ENCODE measurements around the gene GALNT2.

Gene GALNT2

DNA sequence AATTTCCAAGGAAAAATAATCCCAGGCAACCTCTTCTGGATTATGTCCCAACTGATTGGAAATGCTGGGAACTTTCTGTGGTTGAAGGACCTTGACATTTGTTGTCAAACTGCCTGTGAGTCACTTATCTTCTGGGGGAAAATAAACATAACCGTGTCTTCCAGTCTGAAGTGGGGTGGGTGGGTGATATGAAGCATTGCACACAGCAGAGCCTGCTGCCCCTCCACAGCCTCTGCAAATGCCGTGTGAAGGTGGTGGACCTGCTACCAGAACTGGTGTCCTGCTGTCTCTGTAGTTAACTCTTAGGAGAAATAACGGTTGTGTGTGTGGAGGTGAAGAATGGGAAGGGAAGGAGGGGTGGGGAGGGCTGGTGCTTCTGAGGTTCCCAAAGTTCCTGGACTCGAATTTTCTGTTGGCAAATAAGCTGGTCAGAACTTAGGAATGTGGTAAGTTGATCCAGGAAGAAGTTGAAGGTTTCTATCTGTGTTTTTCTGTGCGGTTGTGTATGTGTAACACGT, 23.2 kb downstream of the GALNT2 start:
- no peak for DNase-seq (ENCODE audit: low spot score)

DNA sequence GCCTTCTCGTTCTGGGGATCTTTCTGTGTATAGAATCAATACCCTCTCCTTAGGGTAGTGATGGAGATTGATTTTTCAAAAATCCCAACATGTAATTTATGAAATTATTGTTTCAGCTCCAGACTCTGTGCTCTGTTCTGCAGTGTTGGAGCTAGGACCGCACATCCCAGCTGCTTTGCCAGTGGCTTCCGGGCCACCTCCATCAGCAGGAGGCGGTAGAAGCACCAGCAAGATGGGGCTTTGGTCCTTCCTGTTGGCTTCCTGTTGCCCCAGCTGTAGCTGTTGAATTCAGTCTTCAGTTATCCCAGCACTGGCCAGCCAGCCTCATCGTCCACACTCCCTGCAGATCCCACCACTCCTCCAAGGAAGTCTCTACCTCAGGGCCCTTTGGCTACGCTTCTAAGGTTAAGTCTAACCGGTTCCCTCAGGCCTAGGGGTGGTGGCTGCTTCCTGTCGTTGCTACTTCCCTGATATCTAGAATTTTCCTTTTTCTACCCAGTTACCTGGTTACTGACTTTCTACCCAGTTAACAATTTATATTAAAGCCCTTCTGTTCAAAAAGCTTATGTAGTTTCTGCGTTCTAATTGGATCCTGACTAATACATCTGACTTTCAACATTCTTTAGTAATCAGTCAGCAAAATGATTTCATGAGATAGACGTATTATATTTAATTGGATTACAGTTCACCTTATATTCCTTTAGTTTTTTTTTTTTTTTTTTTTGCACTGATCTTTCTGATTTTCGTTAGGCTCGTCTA, 24.6 kb downstream of the GALNT2 start:
- no peak for DNase-seq (ENCODE audit: low spot score)

DNA sequence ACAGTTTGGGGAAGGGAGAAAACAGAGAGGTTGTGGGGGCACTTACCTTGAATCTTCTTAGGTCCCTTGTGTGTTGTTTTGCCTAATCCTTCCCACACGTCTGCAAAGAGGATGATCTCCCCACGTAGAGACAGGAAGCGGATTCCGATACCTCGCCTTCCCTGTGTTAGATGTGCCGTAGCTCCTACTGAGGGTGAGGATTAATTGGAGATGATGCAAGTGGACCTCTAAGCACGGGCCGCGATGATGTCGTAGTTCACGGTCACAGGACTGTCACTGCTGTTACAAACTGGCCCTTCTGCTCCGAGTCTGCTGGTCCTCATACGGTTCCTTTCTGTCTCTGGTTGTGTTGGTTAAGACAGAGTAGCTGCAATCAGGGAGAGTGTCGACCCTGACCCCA, 27.7 kb downstream of the GALNT2 start:
- no peak for DNase-seq (ENCODE audit: low spot score)

DNA sequence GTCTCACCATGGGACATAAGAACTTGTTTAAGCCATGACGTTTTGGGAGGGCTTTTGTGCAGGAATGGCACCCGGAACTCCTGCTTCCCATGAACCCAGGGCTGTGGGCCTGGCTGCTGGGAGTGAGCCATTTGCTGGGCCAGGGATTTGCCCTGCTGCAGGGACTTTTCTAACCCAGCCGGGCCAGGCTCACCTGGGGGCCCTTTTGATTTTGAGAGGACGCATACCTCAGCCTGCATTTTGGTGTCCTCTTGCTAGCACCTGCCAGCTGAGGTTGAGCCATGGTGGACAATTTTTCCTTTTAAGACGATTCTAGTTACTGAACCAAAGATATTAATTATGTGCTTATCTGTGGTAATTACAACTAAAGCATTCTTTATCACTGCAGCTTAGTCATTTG, 28.9 kb downstream of the GALNT2 start:
- DNase-seq (ENCODE audit: low spot score): no peak

DNA sequence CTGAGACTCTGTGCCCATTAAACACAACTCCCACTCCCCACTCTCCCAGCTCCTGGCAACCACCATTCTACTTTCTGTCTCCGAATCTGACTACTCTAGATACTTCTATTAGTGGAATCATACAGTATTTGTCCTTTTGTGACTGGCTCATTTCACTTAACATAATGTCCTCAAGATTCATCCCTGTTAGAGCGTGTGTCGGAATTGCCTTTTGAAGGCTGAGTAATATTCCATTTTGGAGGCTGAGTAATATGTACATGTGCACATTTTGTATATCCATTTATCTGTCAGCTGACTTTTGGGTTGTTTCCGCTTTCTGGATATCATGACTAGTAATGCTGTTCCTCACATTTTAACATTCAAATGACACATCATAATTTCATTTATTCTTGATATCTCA, 30.3 kb downstream of the GALNT2 start:
- no peak for DNase-seq (ENCODE audit: low spot score)

DNA sequence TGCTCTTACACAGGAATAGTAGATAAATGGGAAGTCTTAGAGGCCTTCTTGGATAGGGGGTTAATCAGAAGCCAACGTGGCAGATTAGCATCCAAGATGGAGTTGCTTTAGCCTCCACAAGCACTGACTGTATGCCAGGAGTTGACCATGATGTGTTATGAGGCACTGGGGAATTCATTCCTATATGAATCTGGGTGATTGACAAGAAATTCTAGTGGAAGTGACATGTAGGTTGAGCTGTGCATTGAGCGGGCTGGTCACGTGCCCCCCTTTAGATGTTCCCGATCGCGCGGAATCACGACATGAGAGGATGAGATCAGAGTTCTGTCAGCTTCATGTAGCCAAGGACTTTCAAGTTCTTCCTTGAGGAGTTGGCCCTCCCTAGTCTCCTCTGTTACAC, 31.7 kb downstream of the GALNT2 start:
- no peak for DNase-seq (ENCODE audit: low spot score)

DNA sequence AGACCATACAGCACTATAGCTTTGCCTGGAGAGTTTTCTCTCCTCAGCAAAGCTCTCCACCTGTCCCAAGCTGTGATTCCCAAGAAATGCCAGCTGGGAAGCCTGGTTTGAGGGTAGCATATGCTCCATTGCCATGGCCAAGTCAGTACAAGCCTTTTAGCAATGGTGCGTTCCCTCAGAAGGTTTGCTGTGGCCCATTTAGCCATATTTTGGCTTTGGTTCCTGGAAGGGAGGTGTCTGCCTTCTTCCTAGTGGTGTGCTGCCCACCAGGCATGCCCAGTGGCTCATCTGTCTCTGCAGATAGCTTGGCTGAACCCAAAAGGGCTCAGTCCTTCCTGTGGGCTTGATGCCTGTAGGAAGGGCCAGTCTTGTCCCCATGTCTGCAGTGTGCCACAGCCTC, 32.4 kb downstream of the GALNT2 start:
- no peak for DNase-seq (ENCODE audit: low spot score)

DNA sequence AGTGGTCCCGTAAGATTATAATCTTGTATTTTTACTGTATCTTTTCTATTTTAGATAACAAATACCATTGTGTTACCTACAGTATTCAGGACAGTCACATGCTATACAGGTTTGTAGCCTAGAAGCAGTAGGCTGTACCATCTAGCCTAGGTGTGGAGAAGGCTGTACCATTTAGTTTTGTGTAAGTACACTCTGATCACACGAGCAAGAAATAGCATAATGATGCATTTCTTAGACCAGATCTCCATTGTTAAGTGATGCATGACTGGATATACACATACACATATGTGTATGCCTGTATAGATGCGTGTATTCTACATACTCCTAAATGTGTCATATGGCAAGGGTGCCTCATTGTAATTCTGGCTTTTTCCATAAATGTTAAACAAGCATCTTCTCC, 33.9 kb downstream of the GALNT2 start:
- DNase-seq (ENCODE audit: low spot score): no peak

DNA sequence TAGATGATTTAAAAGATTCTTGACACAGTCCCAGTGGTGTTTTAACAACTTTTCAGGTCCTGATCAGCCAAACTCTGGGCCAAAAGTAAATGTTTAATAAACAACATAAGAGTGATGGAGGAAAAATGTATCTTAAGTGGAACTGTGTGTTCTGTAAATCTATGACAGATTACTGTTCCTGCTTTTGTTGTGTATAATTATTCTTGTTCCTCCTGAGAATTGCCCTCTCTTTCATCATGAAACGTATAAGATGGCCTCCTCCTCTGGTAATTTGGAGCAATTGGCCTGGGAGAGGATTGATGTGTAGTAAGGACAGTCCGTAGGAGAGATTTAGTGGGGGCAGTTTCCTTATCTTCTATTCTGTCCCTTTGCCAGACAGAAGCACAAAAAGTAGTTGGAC, 34.5 kb downstream of the GALNT2 start:
- DNase-seq (ENCODE audit: low spot score): no peak

DNA sequence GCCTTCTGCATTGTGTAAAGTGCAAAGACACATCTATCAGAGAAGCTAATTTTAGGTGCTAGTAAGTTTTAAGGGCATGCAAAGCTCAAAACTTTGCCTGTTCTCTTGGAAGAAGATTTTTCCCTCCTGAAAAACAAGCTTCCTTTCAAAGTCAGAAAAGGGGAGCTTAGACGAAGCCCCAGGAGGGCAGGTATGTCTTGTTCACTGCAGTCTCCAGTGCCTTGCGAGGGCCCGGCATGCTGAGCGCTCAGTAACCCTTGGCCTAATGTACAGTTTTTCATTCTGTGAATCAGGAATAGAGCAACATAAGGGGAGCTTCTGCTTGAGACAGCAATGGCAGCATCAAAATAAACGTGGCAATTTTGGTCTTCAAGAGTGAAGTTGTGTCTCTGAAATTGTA, 35.0 kb downstream of the GALNT2 start:
- no peak for DNase-seq (ENCODE audit: low spot score)

DNA sequence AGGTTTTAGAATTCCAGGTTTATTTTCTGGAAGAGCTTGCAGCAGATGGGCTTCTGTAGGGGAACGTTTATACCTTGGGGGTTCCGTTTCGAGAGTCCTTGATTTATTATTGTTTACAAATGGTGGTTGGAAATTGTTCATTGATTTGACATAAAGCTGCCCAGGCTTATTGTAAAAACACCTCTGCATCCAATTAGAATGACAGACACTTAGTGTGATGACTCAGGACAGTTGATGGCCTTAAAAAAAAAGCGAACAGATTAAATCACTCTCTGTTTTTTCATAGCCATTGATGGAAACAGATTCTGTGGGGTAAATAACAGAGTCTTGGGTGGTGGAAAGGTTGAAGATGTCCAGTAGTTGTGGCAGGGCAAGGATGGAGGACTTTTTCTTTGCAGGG, 35.4 kb downstream of the GALNT2 start:
- DNase-seq (ENCODE audit: low spot score): no peak

DNA sequence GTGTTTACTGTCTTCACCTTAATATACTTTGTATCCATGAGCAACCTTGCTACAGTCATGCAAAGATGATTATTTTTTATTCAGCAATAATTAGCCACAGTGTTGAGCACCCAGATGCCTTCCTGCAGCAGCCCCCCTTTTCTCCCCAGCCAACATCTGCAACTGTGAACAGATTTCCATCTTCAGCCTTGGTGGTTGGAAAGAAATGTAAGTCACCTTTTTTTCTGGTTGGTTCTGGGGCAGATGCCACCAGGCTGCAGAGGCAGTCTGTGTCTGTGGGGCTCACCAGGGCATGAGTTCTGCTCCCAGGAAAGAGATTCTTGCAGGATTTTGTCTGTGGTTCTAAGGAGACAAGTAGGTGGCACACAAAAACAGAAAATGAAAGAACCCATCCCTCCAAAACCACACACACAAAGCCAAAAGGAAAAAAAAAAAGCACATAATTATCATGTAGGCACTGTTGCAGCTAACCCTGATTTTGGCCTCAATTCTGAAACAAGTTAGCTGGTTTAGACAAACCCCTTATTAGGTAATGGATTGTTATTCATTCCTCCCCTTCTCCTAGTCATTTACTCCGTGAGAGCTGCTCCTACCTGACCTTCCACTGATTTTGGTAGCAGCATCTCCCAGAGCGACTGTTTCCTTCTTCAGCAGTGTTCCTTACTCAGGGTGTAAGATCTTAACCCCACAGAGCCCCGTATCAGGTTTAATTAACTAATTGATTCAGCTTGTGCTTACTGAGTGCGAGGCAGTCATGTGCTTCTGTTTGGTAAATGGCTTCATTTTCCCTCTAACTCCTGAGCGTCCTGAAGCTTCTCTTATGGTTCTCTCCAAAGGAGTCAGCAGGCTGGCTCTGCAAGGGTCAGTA, 36.5 kb downstream of the GALNT2 start:
- no peak for DNase-seq (ENCODE audit: low spot score)

DNA sequence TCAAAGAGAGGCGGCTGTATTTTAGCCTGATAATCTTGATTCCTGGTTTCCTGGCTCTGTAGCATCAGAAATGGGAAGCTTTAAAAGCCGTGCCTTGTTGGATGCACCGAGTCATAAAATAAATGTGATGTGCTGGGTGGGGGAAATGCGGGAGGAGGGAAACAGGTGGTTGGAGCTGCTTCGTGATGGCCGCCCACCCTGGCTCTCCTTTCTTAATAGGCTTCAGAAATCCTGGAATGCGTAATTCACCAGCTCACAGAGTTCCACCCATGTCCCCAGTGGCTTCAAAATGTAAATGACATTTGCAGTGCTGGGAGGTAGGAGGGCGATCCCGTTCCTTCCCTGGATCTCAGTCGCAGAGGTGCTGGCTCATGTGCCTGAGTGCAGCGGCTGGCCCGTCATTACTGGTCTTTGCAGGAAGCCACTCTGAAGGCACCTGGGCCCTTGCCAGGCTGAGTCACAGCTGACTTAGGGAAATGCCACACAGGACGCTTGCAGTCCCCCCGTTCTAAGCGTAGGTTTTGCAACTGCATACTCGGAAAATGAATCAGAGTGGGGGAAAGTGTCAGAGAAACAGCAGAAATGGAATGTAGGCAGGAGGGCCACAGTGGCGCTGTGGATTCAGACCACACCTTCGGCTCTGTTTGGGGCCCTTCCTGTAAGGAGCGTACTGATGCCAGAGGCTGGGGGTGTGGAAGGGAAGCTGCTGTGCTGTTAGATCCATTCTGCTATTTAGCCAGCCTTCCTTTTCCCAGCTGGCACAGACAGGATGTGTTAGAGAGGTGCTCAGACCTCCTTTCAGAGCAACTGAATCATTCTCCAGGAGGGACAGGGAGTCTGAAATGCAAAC, 37.6 kb downstream of the GALNT2 start:
- DNase-seq (ENCODE audit: low spot score): no peak

DNA sequence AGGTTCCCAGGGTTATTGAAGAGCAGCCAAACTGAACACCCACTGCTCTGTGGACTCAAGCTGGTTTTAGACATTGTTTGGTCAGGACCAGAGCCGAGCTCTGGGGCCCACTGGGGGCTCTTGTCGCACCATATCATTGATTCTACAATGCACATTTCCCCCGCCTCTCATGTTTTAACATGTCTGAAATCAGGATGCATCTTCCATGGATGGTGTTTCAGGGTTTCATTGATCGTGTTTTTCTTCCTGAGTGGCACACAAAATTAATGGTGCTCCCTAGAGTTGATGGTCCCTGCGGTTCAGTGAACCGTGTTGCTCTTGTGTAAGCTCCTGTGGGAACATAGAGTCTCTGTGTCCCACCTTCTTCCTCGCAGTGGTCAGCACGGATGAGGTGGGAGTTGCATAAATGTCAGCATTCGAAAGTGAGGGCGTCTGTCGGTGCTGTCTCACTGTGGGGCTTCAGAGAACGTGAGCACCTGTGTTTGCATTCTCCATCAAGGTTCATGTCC, 38.3 kb downstream of the GALNT2 start:
- DNase-seq (ENCODE audit: low spot score): no peak

DNA sequence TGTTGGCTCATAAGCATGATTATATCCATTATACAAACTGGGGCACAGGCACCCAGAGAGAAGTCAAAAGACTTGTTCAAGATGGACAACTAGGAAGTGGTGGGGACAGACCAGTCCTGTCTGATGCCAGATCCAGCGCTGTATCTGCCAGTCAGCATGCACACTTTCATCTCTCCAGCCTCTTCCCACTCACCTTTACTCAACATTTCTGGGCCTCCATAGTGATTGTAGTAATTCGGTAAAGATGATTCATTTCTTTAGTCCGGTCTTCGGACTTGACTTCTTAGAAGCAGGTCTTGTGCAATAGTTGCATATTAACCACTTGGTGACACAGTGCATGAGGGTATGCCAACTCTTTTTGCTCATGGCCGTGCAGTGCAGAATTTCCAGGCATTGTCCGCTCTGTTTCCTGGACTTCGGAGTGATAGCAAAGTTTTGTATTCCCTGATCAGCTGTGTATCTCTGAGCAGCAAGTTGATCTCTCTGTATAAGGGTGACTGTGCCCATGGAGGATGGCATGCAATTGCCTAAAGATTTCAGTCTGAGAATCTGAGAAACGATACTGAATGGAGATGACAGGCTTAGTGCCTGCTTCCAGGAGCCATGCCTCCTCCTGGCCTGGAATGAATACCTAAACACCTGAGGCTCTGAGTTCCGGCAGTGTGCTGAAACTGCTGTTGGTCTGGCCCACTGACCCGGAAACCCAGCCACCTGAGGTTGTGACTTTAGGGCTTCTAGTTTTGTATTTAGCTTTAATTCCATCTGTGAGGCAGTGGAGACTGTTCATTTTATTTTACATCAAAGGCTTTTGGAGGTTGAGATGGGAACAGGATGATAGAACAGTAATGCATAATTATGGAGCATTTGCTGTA, 39.0 kb downstream of the GALNT2 start:
- no peak for DNase-seq (ENCODE audit: low spot score)

DNA sequence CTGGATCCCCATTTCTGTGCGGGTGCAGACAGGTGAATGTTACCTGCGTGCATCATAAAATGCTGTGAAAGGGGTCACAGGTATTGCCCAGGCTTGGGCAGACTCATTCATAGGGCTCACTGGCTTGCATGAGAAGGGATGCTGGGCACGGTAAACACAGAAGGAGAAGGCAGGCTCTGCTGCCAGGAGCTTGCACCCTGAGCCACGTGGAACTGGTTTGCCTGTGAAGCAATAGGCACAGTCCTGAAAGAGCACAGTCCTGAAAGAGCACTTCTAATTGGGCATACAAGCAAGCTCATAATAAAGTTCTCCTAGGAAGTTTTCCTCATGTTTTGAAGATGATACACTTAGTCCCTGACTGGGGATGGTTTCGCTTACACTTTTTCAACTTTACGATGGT, 40.9 kb downstream of the GALNT2 start:
- no peak for DNase-seq (ENCODE audit: low spot score)

DNA sequence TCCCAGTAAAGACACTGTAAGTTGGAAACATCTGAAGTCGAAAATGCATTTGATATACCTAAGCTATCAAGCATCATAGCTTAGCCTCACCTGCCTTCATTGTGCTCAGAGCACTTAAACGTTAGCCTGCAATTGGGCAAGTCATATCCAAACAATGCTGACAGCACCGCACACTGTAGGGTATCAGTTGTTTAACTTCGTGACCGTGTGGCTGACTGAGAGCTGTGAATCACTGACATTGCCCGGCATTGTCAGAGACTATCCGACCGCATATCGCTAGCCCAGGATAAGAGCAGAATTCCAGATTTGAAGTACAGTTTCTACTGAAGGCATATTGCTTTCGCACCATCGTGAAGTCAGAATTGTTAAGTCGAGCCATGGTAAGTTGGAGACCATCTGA, 41.5 kb downstream of the GALNT2 start:
- DNase-seq (ENCODE audit: low spot score): no peak

DNA sequence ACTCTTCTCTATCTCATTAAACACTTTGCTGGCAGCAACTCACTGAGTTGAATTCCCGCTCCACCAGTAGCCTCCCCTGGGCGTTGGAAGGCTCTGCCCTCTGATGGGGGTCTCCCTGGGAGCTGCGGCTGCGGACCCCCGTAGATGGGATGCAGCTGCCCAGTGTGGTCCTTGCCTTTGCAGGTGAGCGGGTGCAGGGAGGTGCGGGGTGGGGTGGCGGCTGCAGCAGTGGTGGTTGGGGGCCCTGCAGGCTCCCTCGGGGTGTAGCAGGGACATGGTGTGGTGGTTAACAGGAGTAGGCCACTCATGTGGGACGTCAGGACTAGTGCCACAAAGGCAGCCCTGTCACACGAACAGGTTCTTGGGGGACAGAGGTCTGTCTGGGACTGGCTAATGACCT, 42.0 kb downstream of the GALNT2 start:
- no peak for DNase-seq (ENCODE audit: low spot score)

DNA sequence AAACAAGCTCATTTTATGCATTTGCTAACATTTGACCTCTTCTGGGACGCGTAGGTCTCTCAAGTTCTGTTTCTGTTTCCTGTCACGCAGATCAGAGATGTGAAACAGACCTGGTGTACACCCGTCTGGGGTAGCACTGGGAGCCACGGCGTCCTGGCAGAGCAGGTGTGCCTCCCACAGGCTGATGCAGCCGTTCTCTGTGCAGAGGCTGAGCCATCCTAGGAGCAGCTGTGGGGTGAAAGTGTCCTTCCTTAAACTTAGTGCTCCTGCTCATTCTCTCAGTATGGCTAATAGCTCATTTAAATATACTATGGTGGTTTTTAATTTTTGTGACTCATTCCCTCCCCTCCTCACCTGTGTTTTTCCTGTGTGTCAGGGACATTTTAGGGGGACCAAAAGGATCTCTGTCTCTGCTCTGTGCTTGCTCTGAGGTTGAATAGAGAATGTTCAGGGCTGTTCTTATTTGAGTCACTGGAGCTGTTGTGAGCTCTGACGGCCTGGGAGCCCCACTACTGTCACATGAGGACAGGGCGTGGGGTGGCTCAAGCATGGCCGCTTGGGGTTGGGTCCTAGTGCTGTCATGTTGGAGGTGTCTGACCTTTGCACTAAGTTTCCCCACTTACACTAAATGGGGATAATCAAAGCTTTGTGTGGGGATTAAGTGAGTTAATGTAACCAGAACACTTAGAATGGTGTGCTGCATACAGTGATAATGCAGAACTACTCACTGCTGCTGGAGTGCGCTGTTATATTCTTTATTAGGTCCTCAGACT, 43.0 kb downstream of the GALNT2 start:
- DNase-seq (ENCODE audit: low spot score): peak; percentile 90

DNA sequence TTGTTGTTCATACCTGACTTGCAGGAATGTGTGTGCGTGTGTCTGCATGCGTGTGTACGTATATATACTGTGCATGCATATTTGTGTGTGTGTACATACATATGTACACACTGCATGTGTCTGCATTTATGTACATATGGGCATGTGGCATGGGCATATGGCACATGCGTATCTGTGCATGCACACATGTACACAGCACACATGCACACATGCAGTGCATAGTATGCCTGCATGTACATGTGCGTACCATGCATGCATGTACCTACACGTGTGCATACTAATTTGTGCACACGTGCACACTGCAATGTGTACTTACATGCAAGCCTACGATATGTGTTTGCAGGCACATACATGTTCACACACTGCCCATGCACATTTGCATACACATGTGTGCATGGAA, 43.9 kb downstream of the GALNT2 start:
- no peak for DNase-seq (ENCODE audit: low spot score)

All from SK-N-DZ (cell line).